ENCODE measurements around the gene LRRD1. TPM values are rescaled to one million over a fixed set of nuclear protein-coding genes. Genes with fewer than 3 reads are reported as not detected.
"Not testable (repeated sequence)": the region's sequence is repeated elsewhere in the genome, so short reads cannot be mapped to it uniquely, and the experiment has no call there.

LRRD1 gene
- total RNA-seq, 4 donors from 2014 or later: 0.29 TPM; not detected in 3

- WGBS: 93% methylated on average over 1 of the region's 1 CpG
- Histone ChIP-seq H3K27me3 (no peaks in the 10 kb centered on the region), H3K9me3 (no peaks in the 10 kb centered on the region), H3K4me3 (no peak overlapping the region), H3K36me3 (peaks cover 65% of the 10 kb centered on the region), H3K4me1 (no peaks in the 10 kb centered on the region), H3K27ac (no peak overlapping the region)
- TF ChIP-seq POLR2A (IDR thresholded peaks at IDR 0.05) (no peak), EP300 (IDR thresholded peaks at IDR 0.05) (no peak)
- TF ChIP-seq, protein P1, sequence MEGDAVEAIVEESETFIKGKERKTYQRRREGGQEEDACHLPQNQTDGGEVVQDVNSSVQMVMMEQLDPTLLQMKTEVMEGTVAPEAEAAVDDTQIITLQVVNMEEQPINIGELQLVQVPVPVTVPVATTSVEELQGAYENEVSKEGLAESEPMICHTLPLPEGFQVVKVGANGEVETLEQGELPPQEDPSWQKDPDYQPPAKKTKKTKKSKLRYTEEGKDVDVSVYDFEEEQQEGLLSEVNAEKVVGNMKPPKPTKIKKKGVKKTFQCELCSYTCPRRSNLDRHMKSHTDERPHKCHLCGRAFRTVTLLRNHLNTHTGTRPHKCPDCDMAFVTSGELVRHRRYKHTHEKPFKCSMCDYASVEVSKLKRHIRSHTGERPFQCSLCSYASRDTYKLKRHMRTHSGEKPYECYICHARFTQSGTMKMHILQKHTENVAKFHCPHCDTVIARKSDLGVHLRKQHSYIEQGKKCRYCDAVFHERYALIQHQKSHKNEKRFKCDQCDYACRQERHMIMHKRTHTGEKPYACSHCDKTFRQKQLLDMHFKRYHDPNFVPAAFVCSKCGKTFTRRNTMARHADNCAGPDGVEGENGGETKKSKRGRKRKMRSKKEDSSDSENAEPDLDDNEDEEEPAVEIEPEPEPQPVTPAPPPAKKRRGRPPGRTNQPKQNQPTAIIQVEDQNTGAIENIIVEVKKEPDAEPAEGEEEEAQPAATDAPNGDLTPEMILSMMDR (IDR thresholded peaks at IDR 0.05): no peak
- DNase-seq (ENCODE audit: low spot score in 2 of 2): no peak
Observed at GRCh38 chr7:92206672-92207071, 27.7 kb upstream of the LRRD1 start.

DNA sequence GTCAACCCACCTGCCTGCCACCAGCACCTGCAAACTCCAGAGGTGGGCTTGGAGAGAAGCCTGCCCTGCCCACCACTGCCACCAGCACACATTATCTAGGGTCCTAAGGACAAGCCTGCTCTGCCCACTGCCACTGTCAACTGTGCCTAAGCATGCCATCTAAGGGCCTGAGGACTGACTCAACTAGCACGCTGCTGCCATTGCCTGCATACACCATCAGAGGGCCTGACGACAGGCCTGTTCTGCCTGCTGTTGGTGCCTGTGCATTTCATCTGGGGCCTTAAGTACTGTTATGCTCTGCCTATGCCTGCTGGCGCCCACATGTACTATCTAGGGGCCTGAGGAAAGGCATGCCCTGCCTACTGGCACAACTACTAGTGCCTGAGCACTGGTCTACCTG is 27.0 kb upstream of the LRRD1 start:
- TF ChIP-seq POLR2AphosphoS5 (IDR thresholded peaks at IDR 0.05) (no peak), POLR2A (IDR thresholded peaks at IDR 0.05) (no peak), EP300 (IDR thresholded peaks at IDR 0.05) (no peak)
- TF ChIP-seq, protein P1 (IDR thresholded peaks at IDR 0.05): no peak
- H3K4me1 ChIP-seq: no peaks in the 10 kb centered on the region
- H3K4me3 ChIP-seq: no peak overlapping the region
- no peaks in the 10 kb centered on the region for H3K27me3 ChIP-seq
- no peak overlapping the region for H3K27ac ChIP-seq
- DNase-seq (ENCODE audit: low spot score in 2 of 2): no peak
- 100% methylated on average over 2 of the region's 3 CpGs for WGBS
- H3K36me3 ChIP-seq: peaks cover 63% of the 10 kb centered on the region
- H3K9me3 ChIP-seq: no peaks in the 10 kb centered on the region

DNA sequence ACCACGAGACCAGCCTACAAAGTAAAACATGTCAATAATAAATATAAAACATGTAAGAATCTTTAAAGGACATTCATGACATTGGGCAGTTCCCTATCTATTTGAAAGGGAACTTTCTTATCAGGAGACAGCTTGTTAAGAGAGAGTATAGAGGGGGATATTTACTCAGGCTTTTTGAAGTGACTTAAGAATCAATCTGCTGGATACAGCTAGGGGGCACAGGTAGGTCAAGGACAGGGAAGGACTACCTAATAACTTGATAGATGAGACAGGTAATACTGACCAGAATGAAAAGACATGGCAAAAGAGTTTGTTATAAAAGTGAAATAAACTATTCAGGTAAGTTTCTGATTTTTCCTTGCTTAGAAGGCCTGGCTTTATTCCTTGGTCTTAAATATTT is 21.8 kb upstream of the LRRD1 start:
- Histone ChIP-seq H3K27ac (no peak overlapping the region), H3K4me1 (no peaks in the 10 kb centered on the region), H3K9me3 (no peaks in the 10 kb centered on the region), H3K4me3 (no peak overlapping the region), H3K27me3 (no peaks in the 10 kb centered on the region), H3K36me3 (peaks cover 77% of the 10 kb centered on the region)
- 93% methylated on average over 1 of the region's 1 CpG for WGBS
- TF ChIP-seq POLR2A (IDR thresholded peaks at IDR 0.05) (no peak), EP300 (IDR thresholded peaks at IDR 0.05) (no peak), POLR2AphosphoS5 (IDR thresholded peaks at IDR 0.05) (no peak)
- TF ChIP-seq, protein P1 (IDR thresholded peaks at IDR 0.05): no peak
- no peak for DNase-seq (ENCODE audit: low spot score in 2 of 2)

- Histone ChIP-seq H3K27me3 (no peaks in the 10 kb centered on the region), H3K9me3 (peaks cover 13% of the 10 kb centered on the region), H3K27ac (no peak overlapping the region), H3K4me1 (no peaks in the 10 kb centered on the region), H3K4me3 (no peak overlapping the region), H3K36me3 (peaks cover 19% of the 10 kb centered on the region)
- WGBS: 92% methylated on average over 3 of the region's 3 CpGs
- TF ChIP-seq EP300 (IDR thresholded peaks at IDR 0.05) (no peak), POLR2AphosphoS5 (IDR thresholded peaks at IDR 0.05) (no peak), POLR2A (IDR thresholded peaks at IDR 0.05) (no peak)
- TF ChIP-seq, protein P1 (IDR thresholded peaks at IDR 0.05): no peak
- DNase-seq (ENCODE audit: low spot score in 2 of 2): no peak
Observed at GRCh38 chr7:92192326-92192725, 13.4 kb upstream of the LRRD1 start.

DNA sequence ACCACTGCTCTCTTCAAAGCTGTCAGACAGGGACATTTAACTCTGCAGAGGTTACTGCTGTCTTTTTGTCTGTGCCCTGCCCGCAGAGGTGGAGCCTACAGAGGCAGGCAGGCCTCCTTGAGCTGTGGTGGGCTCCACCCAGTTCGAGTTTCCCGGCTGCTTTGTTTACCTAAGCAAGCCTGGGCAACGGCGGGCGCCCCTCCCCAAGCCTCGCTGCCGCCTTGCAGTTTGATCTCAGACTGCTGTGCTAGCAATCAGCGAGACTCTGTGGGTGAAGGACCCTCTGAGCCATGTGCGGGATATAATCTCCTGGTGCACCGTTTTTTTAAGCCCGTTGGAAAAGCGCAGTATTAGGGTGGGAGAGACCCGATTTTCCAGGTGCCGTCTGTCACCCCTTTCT is 10.3 kb upstream of the LRRD1 start:
- H3K27me3 ChIP-seq; H3K36me3 ChIP-seq; H3K4me1 ChIP-seq; H3K4me3 ChIP-seq; DNase-seq (ENCODE audit: low spot score in 2 of 2); H3K27ac ChIP-seq: not testable (repeated sequence)
- peaks cover 14% of the 10 kb centered on the region for H3K9me3 ChIP-seq
- WGBS: 100% methylated on average over 8 of the region's 15 CpGs

GRCh38 chr7:92184294-92184693 is 5.4 kb upstream of the LRRD1 start:
- 90% methylated on average over 1 of the region's 1 CpG for WGBS
- not testable (repeated sequence) for DNase-seq (ENCODE audit: low spot score in 2 of 2); H3K4me3 ChIP-seq; H3K4me1 ChIP-seq; H3K27ac ChIP-seq; H3K36me3 ChIP-seq; H3K27me3 ChIP-seq; H3K9me3 ChIP-seq
